ENCODE data around the gene ALG9. TPM values are rescaled to one million over a fixed set of nuclear protein-coding genes. Genes with fewer than 3 reads are reported as not detected.
A peak's percentile ranks its signal among the peaks of the same experiment; 100 is the strongest.

The ALG9 gene
- total RNA-seq, 4 donors from 2014 or later: 26.7 to 33.9 (median 31.1) TPM

DNA sequence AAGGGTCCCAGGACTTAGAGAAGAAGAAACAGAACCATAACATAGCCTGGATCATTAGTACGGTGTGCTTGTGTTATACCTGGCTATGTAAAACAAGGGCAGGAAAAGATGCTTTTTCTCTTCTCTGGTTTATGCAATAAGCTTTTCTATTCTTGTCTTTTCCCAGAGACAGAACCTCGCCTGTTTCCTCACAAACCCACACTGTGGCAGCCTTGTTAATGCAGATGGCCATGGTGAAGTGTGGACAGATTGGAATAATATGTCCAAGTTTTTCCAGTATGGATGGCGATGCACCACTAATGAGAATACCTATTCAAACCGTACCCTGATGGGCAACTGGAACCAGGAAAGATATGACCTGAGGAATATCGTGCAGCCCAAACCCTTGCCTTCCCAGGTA is 10.8 kb upstream of the ALG9 start:
- Histone ChIP-seq H3K4me3 (no peak overlapping the region), H3K27ac (no peak overlapping the region), H3K27me3 (no peaks in the 10 kb centered on the region), H3K9me3 (no peaks in the 10 kb centered on the region), H3K36me3 (peaks cover 0 to 17% of the 10 kb centered on the region in 2 donors), H3K4me1 (peaks cover 0 to 24% (median 5%) of the 10 kb centered on the region in 3 donors)
- WGBS, 2 donors (ENCODE audit: low coverage in 1 of 2): 80% methylated on average over 2 to 3 of the region's 5 CpGs
- no peak for ATAC-seq
- TF ChIP-seq POLR2AphosphoS5 (IDR thresholded peaks at IDR 0.05) (no peak), POLR2A (IDR thresholded peaks at IDR 0.05) (no peak), EP300 (IDR thresholded peaks at IDR 0.05) (no peak)
- TF ChIP-seq, protein P1, sequence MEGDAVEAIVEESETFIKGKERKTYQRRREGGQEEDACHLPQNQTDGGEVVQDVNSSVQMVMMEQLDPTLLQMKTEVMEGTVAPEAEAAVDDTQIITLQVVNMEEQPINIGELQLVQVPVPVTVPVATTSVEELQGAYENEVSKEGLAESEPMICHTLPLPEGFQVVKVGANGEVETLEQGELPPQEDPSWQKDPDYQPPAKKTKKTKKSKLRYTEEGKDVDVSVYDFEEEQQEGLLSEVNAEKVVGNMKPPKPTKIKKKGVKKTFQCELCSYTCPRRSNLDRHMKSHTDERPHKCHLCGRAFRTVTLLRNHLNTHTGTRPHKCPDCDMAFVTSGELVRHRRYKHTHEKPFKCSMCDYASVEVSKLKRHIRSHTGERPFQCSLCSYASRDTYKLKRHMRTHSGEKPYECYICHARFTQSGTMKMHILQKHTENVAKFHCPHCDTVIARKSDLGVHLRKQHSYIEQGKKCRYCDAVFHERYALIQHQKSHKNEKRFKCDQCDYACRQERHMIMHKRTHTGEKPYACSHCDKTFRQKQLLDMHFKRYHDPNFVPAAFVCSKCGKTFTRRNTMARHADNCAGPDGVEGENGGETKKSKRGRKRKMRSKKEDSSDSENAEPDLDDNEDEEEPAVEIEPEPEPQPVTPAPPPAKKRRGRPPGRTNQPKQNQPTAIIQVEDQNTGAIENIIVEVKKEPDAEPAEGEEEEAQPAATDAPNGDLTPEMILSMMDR (IDR thresholded peaks at IDR 0.05): no peak

GRCh38 chr11:111879637-111879960 is 8.2 kb upstream of the ALG9 start:
- Histone ChIP-seq H3K36me3 (peaks cover 0 to 25% of the 10 kb centered on the region in 2 donors), H3K9me3 (no peaks in the 10 kb centered on the region), H3K4me3 (peak overlapping the region; percentile 55 to 65), H3K27ac (peak overlapping the region; percentile 90 to 96 (median 92)), H3K27me3 (no peaks in the 10 kb centered on the region), H3K4me1 (peaks cover 0 to 24% (median 5%) of the 10 kb centered on the region in 3 donors)
- ATAC-seq: no peak
- WGBS, 2 donors (ENCODE audit: low coverage in 1 of 2): 7 to 37% methylated on average over 2 to 6 of the region's 6 CpGs
- TF ChIP-seq EP300 (IDR thresholded peaks at IDR 0.05): no peak
- no peak for TF ChIP-seq POLR2AphosphoS5 (IDR thresholded peaks at IDR 0.05)
- TF ChIP-seq POLR2A (IDR thresholded peaks at IDR 0.05): no peak
- TF ChIP-seq, protein P1 (IDR thresholded peaks at IDR 0.05): no peak

GRCh38 chr11:111878849-111879636 is 7.7 kb upstream of the ALG9 start, which contains the start of the genes CFAP68 and FDXACB1:
TSS of gene CFAP68 (plus strand) at chr11:111879541. CDS start at chr11:111879561, 20 bp downstream.
TSS of gene FDXACB1 (minus strand) at chr11:111879165. CDS start at chr11:111879132, 33 bp downstream.
- 0% methylated on average over 6 to 8 of the region's 55 CpGs for WGBS, 2 donors (ENCODE audit: low coverage in 1 of 2)
- Histone ChIP-seq H3K4me1 (peaks cover 0 to 24% (median 5%) of the 10 kb centered on the region in 3 donors), H3K4me3 (peak within 1 kb of the TSS; percentile 55 to 65), H3K36me3 (peaks cover 0 to 21% of the 10 kb centered on the region in 2 donors), H3K27ac (peak within 1 kb of the TSS; percentile 90 to 96 (median 92)), H3K27me3 (no peaks in the 10 kb centered on the region), H3K9me3 (no peaks in the 10 kb centered on the region)
- TF ChIP-seq EP300 (IDR thresholded peaks at IDR 0.05) (peak; percentile 83), POLR2A (IDR thresholded peaks at IDR 0.05) (peak in 1 of 2 donors; percentile 56), POLR2AphosphoS5 (IDR thresholded peaks at IDR 0.05) (peak; percentile 80)
- TF ChIP-seq, protein P1 (IDR thresholded peaks at IDR 0.05): peak; percentile 81 to 99 (median 98)
- peak; percentile 95 for ATAC-seq

DNA sequence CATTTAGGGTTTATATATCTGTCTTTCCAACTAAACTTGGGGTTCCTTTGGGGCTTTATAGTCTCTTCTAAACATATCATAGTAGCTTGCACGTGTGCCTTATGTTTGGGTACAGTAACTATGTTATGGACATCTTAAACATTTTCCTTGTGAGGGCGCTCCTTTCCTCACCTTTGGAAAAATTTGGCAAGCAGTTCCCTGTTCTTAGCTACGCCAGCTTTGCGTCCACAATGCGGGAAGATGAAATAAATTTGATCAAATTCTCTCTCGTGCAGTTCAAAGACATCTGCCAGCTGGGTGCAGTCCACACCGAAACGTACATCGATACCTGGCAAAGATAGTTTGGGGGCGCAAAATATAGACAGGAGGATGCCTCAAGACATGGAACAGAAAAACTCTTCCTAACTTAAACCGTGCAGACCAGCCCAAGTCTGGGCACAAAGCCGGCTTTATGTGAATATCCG is 7.0 kb upstream of the ALG9 start:
- Histone ChIP-seq H3K4me1 (peaks cover 0 to 24% (median 5%) of the 10 kb centered on the region in 3 donors), H3K27ac (peak overlapping the region; percentile 90 to 96 (median 92)), H3K27me3 (no peaks in the 10 kb centered on the region), H3K36me3 (peaks cover 0 to 15% of the 10 kb centered on the region in 2 donors), H3K9me3 (no peaks in the 10 kb centered on the region), H3K4me3 (peak overlapping the region; percentile 55 to 65)
- WGBS, 2 donors (ENCODE audit: low coverage in 1 of 2): 0 to 2% methylated on average over 10 to 11 of the region's 13 CpGs
- no peak for TF ChIP-seq POLR2A (IDR thresholded peaks at IDR 0.05)
- TF ChIP-seq EP300 (IDR thresholded peaks at IDR 0.05): no peak
- no peak for TF ChIP-seq POLR2AphosphoS5 (IDR thresholded peaks at IDR 0.05)
- TF ChIP-seq, protein P1 (IDR thresholded peaks at IDR 0.05): no peak
- ATAC-seq: no peak
